Spinal cord (tissue), 10 donors: ENCODE data around the gene MRPL42. TPM values are rescaled to one million over a fixed set of nuclear protein-coding genes. Genes with fewer than 3 reads are reported as not detected.
"Not testable (repeated sequence)": the region's sequence is repeated elsewhere in the genome, so short reads cannot be mapped to it uniquely, and the experiment has no call there.

Source experiments
- DNase-seq, 6 donors: peaks; one replicate each; pipeline versions ENCODE4 v3.0.0 to v3.0.0-alpha.2; 2013 to 2015; ENCODE audit warnings: low spot score in 6 of 6, low read depth in 4 of 6
- H3K27ac ChIP-seq: one replicate; pipeline ENCODE4 v1.5.1; 2013; ENCODE audit warnings: low read depth, low read length, control low read depth
- H3K27me3 ChIP-seq: one replicate; pipeline ENCODE4 v1.6.1; 2013; ENCODE audit warnings: low read length; ENCODE audit not compliant: control insufficient read depth, insufficient read depth
- H3K36me3 ChIP-seq: one replicate; pipeline ENCODE4 v1.6.1; 2013; ENCODE audit warnings: low read length; ENCODE audit not compliant: control insufficient read depth, insufficient read depth
- H3K4me1 ChIP-seq: one replicate; pipeline ENCODE4 v1.6.1; 2013; ENCODE audit warnings: low read length; ENCODE audit not compliant: control insufficient read depth, insufficient read depth
- H3K4me3 ChIP-seq: one replicate; pipeline ENCODE4 v1.5.1; 2013; ENCODE audit warnings: low read depth, low read length, control low read depth
- H3K9me3 ChIP-seq: one replicate; pipeline ENCODE4 v1.6.1; 2013; ENCODE audit warnings: low read length; ENCODE audit not compliant: control insufficient read depth, insufficient read depth
- WGBS: methylation state at CpG from one replicate; pipeline ENCODE4 v1.1.5; 2013; ENCODE audit warnings: missing lambda C conversion rate; ENCODE audit not compliant: insufficient coverage; 5-methylcytosine and 5-hydroxymethylcytosine counted together
- polyA plus RNA-seq, 2 donors: library from polyadenylated mRNA; unstranded; fragments of 120-200 nt; gene quantifications; one replicate each; pipeline ENCODE4 v1.2.1, GENCODE V29; 2013; ENCODE audit not compliant: insufficient read length in 2 of 2
- total RNA-seq, 2 donors: library from RNA; depleted of rRNA in 1 of 2; stranded (reverse); fragments of 120-200 nt in 1 of 2; fragments of >200 nt in 1 of 2; gene quantifications; one replicate each; pipeline versions ENCODE4 v1.2.3 to v1.2.4, GENCODE V29; 2013 to 2014
- donor health status: healthy.

MRPL42 gene
- total and polyA plus RNA-seq, 4 donors = 45.5 to 70.8 (median 58.9) TPM

DNA sequence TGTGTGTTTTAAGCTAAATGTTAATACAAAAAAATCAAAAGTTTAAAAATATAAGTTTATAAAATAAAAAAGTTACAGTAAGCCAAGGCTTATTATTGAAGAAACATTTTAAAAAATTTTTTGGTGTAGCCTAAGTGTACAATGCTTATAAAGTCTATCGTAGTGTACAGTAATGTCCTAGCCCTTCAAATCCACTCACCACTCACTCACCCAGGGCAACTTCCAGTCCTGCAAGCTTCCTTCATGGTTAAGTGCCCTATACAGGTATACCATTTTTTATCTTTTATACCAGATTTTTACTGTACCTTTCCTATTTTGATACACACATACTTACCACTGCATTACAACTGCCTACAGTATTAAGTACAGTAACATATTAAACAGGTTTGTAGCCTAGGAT lies 37.5 kb upstream of the MRPL42 start:
- no peak for DNase-seq
- no peaks in the 10 kb centered on the region for H3K27me3 ChIP-seq
- no peak overlapping the region for H3K27ac ChIP-seq
- no peak overlapping the region for H3K4me3 ChIP-seq
- WGBS = no CpG with 5 or more reads among the region's 1 CpG
- no peaks in the 10 kb centered on the region for H3K36me3 ChIP-seq
- no peaks in the 10 kb centered on the region for H3K4me1 ChIP-seq
- no peaks in the 10 kb centered on the region for H3K9me3 ChIP-seq

- DNase-seq = no peak
- no peaks in the 10 kb centered on the region for H3K4me1 ChIP-seq
- WGBS = no CpG with 5 or more reads among the region's 4 CpGs
These were observed 37.0 kb upstream of the MRPL42 start for GRCh38 chr12:93430280-93430679.

GRCh38 chr12:93432031-93432430 lies 35.3 kb upstream of the MRPL42 start:
- H3K27ac ChIP-seq, H3K36me3 ChIP-seq, H3K9me3 ChIP-seq, DNase-seq, H3K4me3 ChIP-seq, H3K4me1 ChIP-seq, H3K27me3 ChIP-seq: not testable (repeated sequence)
- WGBS = 90% methylated on average over 4 of the region's 6 CpGs

More at GRCh38 chr12:93430280-93430679, 37.0 kb upstream of the MRPL42 start:
- no peak overlapping the region for H3K4me3 ChIP-seq
- no peak overlapping the region for H3K27ac ChIP-seq
- no peaks in the 10 kb centered on the region for H3K9me3 ChIP-seq
- H3K27me3 ChIP-seq = no peaks in the 10 kb centered on the region
- H3K36me3 ChIP-seq = no peaks in the 10 kb centered on the region

- Histone ChIP-seq H3K4me3 (no peak overlapping the region), H3K27me3 (no peaks in the 10 kb centered on the region), H3K9me3 (no peaks in the 10 kb centered on the region), H3K36me3 (no peaks in the 10 kb centered on the region), H3K4me1 (peaks cover 4% of the 10 kb centered on the region), H3K27ac (no peak overlapping the region)
- WGBS = no CpG with 5 or more reads among the region's 5 CpGs
- DNase-seq = no peak
These were observed 33.0 kb upstream of the MRPL42 start for GRCh38 chr12:93434256-93434865.

GRCh38 chr12:93438266-93439050 lies 28.9 kb upstream of the MRPL42 start:
- Histone ChIP-seq H3K36me3 (no peaks in the 10 kb centered on the region), H3K27me3 (no peaks in the 10 kb centered on the region), H3K4me3 (no peak overlapping the region), H3K4me1 (peaks cover 4% of the 10 kb centered on the region), H3K27ac (no peak overlapping the region), H3K9me3 (no peaks in the 10 kb centered on the region)
- no peak for DNase-seq
- WGBS = 62% methylated on average over 3 of the region's 3 CpGs

DNA sequence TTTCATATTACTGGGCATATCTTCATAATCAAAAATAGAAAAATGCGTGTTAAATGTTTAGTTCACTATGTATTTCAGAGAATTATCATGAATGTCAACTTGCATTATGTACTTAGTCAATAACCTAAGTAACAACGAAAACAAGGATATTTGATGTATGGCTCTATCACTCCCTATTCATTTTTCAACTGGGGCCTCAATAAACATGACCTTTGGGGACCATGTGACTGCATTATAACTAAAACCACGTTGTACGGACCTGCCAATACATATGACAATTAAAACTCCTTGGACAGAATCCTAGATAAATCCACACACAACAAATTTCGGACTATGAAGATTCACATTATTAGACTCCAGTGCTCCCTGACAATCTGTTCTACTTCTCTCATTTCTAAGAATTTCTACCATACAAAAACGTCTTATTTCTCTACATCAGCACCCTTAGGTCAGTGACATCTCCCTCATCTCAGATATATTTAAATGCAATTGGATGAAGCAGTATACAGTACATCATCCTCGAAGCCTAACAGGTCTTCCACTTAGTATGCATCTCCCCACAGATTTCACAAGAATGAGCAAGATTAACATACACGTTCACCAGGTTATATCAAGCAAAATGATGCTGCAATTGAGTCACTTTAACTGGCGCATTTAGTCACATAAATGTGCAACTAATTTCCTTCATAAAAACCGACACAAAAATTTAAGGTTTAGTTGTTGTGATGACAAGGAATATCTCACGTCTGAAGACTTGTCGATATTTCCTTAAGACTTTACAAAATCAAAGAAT lies 27.1 kb upstream of the MRPL42 start:
- H3K9me3 ChIP-seq = no peaks in the 10 kb centered on the region
- peak overlapping the region; percentile 71 for H3K4me3 ChIP-seq
- no peak for DNase-seq
- 38% methylated on average over 5 of the region's 12 CpGs for WGBS
- H3K27ac ChIP-seq = no peak overlapping the region
- peaks cover 4% of the 10 kb centered on the region for H3K4me1 ChIP-seq
- no peaks in the 10 kb centered on the region for H3K36me3 ChIP-seq
- no peaks in the 10 kb centered on the region for H3K27me3 ChIP-seq

DNA sequence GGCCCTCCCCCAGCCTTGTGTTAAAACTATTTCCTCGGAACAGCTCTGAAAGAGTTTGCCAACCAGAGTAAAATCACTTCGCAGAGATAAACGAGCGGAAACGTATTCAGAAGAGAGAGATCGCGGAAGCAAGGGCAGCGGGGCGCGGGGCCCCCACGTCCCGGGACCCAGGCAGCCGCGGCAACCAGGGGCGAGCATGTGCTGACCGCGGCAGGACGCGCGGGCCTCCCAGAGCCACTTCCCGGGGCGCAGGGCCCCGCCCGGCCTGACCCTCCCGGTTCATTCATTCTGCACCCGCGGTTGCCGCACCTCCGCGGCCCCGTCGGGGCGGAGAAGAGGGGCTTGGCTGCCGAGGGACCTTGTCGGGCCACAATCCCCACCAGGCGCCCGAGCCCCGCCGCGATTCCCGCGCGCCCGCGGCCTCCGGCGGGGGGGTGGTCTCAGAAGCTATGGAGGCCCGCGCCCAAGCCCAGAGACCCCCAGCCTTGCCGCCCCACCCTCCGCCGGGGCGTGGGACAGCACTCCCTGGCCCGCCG lies 26.2 kb upstream of the MRPL42 start:
- Histone ChIP-seq H3K36me3 (no peaks in the 10 kb centered on the region), H3K9me3 (no peaks in the 10 kb centered on the region), H3K27ac (peak overlapping the region; percentile 95), H3K4me1 (peaks cover 4% of the 10 kb centered on the region), H3K27me3 (no peaks in the 10 kb centered on the region), H3K4me3 (peak overlapping the region; percentile 71)
- 0% methylated on average over 55 of the region's 55 CpGs for WGBS
- peak in 2 of 6 donors; percentile 17 to 39 for DNase-seq

DNA sequence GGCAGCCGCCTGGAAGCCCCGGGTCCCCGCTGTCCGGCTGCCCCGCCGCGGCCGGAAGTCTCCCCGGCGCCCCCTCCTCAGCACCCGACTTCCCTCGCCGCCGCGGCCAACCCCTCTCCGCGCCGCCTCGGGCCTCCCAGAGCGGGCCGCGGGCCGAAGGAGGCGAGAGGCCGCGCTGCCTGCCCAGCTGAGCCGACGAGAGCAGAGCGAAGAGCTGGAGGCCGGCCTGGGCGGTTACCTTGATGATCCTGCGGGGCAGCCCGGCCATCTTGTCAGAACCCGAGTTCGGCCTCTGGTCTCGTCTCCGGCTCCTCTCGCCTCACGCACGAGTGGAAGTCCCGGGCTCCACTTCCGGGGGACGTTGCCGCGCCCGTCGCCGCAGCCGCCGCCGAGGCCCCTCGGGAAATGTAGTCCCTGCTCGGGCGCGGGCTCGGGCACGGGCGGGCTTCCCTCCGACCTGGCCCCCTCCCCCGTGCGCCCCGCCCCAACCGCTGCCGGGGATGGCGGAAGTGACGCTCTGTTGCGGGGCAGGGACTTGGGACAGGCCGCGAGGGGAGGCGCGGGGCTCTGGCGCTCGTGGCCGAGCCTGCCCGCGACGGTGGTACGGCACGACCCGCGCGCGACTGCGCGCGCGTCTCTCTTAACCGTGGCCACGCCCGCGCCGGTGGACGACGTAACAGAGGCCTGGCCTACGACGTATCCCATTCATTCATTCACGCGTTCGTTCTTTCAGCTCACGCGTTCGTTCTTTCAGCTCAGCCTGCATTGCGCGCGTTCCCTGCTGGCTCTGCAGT lies 25.5 kb upstream of the MRPL42 start, which contains the start of gene UBE2N:
Gene UBE2N (minus strand): TSS at position 331 of the 794 bp plus-strand sequence. CDS start 63 bp downstream, at position 268.
- H3K27me3 ChIP-seq = no peaks in the 10 kb centered on the region
- no peaks in the 10 kb centered on the region for H3K9me3 ChIP-seq
- peak within 1 kb of the TSS; percentile 71 for H3K4me3 ChIP-seq

More for the DNA sequence above, 25.5 kb upstream of the MRPL42 start, which contains the start of gene UBE2N:
- Histone ChIP-seq H3K27ac (peak within 1 kb of the TSS; percentile 95), H3K4me1 (peaks cover 4% of the 10 kb centered on the region), H3K36me3 (no peaks in the 10 kb centered on the region)
- DNase-seq = peak; percentile 80 to 99 (median 95)
- under 1% methylated on average over 105 of the region's 105 CpGs for WGBS
